GM12875 (cell line): ENCODE data around the gene DNAJB8.

ENCODE experiments used
- H3K4me3 ChIP-seq: one replicate; pipeline ENCODE4 v1.5.1; 2011; ENCODE audit warnings: low read depth, low read length, control low read depth
- TF ChIP-seq, protein P1 (sequence below): IDR thresholded peaks from 2 replicates; pipeline ENCODE4 v1.5.1; 2011; ENCODE audit warnings: low read depth, mild to moderate bottlenecking, control low read depth, inconsistent platforms, low read length, moderate library complexity, borderline replicate concordance; ENCODE audit not compliant: insufficient read depth

The DNAJB8 gene

DNA sequence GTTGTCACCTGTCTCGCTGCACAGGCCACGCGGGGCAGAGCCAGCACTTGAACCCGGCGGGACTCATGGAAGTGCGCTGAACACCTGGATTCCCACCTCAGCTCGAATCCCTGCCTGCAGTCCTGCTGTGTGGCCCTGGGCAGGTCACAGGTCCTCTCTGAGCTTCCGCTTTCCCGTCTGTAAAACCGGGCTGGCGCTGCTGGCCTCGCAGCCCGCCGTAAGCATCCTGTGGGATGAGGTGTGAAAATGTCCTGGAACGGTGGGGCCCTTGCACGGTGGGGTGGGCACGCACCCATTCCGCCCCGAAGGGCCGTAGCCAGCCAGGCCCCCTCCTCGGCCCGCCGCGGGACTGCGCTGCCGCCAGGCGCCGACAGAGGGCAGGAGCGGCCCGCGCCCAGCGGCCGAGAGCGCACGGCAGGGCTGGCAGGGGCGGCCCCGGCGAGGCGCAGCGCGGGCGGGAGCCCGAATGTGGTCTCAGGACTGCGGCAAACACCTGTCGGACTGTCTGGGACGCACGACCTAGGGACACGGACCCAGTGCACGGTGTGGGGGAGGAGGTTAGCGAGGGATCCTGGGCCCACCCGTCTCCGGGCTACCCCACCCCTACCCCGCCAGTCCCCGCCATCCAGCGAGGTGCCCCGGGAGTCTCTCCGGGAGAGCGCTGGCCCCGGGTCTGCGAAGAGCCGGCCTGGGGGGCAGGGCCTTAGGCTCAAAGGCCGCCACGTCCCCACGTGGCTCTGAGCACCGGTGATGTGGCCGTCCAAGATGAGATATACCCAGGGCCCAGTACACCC, 40.4 kb downstream of the DNAJB8 start:
- TF ChIP-seq, protein P1, sequence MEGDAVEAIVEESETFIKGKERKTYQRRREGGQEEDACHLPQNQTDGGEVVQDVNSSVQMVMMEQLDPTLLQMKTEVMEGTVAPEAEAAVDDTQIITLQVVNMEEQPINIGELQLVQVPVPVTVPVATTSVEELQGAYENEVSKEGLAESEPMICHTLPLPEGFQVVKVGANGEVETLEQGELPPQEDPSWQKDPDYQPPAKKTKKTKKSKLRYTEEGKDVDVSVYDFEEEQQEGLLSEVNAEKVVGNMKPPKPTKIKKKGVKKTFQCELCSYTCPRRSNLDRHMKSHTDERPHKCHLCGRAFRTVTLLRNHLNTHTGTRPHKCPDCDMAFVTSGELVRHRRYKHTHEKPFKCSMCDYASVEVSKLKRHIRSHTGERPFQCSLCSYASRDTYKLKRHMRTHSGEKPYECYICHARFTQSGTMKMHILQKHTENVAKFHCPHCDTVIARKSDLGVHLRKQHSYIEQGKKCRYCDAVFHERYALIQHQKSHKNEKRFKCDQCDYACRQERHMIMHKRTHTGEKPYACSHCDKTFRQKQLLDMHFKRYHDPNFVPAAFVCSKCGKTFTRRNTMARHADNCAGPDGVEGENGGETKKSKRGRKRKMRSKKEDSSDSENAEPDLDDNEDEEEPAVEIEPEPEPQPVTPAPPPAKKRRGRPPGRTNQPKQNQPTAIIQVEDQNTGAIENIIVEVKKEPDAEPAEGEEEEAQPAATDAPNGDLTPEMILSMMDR = peak; percentile 98
- no peak overlapping the region for H3K4me3 ChIP-seq

DNA sequence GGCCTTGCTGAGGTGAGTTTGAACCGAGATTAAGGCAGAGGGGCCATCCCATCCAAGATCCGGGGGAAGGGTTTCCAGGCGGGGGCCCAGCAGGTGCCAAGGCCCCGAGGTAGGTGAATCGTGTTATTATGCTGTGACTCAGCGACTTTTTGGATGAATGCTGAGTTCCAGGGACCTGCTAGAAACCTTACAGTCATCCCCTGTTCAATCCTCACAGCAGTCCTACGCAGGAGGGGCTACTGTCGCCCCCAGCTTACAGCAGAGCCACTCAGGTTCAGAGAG, 40.9 kb downstream of the DNAJB8 start:
- TF ChIP-seq, protein P1 = no peak
- H3K4me3 ChIP-seq = no peak overlapping the region

DNA sequence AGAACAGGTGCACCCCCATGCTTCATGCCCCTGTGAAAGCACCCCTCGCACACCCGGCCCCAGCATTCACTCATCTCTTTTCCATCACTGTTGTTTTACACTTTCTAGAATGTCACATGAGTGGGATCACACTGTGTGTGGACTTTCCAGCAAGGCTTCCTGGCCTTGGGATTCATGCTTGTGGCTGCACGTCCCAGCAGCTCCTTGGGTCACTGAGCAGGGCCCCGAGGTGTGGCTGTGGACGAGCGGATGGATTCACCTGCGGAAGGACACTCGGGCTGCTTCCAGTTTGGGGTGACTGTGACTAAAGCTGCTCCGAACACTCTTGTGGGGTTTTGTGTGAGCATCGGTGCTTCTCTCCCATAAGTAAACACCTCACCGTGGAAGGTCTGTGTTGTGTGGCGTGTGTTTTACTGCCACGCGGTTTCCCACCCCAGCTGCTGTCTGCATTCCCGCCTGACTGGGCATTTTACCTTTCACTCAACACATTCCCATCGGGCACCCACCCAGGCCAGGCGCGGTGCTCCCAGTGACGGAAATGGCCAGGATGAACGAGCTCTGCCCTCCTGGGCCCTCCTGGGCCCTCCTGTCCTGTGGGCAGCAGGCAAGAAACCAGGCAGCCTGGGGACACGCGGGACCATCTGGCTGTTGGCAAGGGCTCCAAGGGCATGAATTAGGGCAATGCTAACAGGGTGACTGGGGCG, 41.4 kb downstream of the DNAJB8 start:
- TF ChIP-seq, protein P1 = no peak
- no peak overlapping the region for H3K4me3 ChIP-seq

DNA sequence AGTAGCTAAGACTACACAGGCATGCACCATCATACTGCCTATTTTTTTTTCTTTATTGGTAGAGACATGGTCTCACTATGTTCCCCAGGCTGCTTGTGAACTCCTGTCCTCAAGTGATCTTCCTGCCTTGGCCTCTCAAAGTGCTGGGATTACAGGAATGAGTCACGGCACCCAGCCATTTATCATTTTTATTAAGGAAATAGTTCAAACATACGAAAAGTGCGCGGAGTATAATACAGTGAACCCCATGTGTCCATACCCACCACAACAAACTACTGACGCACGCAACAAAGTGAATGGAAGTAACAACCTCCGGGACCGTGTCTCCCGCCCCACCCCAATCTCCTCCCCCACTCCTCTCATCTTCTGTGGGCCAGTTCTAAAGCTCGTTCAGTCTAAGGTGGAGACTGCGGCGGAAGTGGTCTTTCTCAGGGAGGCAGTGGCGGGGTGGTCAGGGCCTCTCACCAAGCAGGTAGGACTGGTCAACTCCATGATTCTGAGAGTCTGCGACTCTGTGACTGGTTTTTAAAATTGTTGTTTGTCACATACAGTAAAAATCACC, 42.1 kb downstream of the DNAJB8 start:
- no peak overlapping the region for H3K4me3 ChIP-seq

DNA sequence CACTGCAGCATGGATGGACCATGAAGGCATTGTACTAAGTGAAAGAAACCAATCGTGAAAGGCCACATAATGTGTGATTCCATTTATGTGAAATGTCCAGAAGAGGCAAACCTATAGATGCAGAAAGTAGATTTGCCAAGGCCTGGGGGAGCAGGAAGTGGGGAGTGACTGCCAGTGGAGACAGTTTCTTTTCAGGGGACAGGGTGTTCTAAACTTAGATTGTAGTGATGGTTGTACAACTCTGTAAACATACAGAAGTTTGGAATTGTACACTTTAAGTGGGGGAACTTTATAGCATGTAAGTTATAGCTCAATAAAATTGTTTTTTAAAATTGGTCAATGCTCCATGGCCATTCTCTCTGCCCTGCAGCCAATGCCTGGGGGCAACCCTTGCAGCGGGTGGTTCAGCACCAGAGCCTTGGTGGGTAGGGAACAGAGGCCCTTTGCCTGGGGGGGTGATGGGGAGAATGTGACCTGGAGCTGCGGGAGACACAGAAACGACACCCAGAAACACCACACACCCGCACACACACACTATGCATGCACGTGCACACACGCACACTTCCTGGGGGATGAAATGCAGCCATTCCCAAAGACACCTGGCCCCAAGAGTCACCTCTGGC, 43.1 kb downstream of the DNAJB8 start:
- H3K4me3 ChIP-seq = no peak overlapping the region
- TF ChIP-seq, protein P1 = no peak

More for the DNA sequence above, 42.1 kb downstream of the DNAJB8 start:
- TF ChIP-seq, protein P1 = no peak

DNA sequence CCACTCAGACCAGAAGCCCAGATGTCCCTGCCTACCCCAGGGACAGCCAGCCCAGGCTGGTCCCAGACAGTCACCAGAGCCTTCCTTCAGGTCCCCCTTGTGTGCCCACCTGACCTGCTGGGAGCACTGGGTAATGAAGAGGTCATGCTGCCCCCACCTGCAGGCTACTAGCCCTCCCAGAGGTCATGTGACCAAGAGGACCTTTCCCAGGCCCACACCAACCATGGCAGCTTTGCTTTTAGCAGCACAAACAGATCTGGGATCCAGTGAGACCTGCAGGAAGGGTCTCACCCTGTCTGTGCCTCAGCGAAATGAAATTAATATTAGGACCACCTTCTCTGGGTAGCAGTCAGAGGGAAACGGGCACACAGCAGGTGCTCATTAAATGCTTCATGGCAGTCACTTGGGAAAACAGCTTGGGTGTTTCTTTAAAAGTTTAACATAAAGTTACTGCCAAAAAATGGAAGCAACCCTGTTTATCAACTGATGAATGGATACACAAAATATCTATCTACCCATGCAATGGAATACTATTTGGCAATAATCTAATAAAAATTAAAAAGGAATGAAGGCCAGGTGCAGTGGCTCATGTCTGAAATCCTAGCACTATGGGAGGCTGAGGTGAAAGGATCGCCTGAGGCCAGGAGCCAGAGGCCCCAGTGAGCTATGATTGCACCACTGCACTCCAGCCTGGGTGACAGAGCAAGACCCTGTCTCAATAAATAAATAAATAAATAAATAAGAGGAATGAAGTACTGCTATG, 43.7 kb downstream of the DNAJB8 start:
- TF ChIP-seq, protein P1 = no peak
- H3K4me3 ChIP-seq = no peak overlapping the region
